Epithelial cell of esophagus (primary cell): ENCODE measurements around the gene UBD.

Source experiments
- DNase-seq: peaks from one replicate; pipeline ENCODE4 v3.0.0; 2010; ENCODE audit warnings: low read depth
- H3K4me3 ChIP-seq: 2 replicates; pipeline ENCODE4 v1.5.1; 2011; ENCODE audit warnings: mild to moderate bottlenecking, low read length, control low read depth
- TF ChIP-seq, protein P1 (sequence below): IDR thresholded peaks from 2 replicates; pipeline ENCODE4 v1.5.1; 2011; ENCODE audit warnings: low read depth, mild to moderate bottlenecking, low read length, control low read depth, inconsistent platforms; ENCODE audit not compliant: insufficient read depth; ENCODE audit errors: missing control alignments

UBD gene

DNA sequence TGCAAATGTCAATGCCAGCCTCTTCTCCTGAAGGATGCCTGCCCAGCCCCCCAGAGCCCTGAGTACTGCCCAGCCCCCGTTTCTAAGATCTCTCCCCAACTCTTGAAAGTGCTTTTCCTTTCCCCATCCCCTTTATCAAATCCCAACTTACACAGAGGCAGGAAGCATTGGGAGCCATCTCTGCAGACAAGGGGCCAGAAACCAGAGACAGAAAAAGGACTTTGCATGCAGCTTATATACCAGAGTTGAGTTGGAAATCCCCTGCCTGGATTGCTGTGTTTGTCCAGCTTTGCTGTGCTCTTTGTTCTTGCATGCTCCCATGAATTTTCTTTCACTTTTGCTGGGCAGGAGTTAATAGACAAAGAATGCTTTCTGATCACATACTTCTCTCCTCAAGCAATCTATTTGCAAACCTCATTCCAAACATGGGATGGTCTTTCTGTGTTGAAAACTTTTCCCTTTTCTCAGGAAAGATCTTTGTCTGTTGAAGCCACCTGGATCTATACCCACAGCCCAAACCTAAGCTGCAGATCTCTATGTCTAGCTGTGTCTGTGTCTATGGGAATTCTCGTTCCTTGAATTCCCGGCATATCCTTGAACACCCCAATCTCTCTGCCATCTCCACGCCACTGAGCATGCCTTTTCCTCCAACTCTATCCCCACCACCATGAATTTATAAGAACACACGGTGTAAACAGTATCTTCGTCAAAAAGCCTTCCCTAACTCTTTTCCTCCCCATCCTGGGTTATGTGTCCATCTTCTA is at the start of gene UBD:
UBD (minus strand) TSS at position 209 of the 764 bp plus-strand sequence; CDS start at position 178, 31 bp downstream.
- no peak within 1 kb of the TSS for H3K4me3 ChIP-seq
- no peak for DNase-seq
- TF ChIP-seq, protein P1, sequence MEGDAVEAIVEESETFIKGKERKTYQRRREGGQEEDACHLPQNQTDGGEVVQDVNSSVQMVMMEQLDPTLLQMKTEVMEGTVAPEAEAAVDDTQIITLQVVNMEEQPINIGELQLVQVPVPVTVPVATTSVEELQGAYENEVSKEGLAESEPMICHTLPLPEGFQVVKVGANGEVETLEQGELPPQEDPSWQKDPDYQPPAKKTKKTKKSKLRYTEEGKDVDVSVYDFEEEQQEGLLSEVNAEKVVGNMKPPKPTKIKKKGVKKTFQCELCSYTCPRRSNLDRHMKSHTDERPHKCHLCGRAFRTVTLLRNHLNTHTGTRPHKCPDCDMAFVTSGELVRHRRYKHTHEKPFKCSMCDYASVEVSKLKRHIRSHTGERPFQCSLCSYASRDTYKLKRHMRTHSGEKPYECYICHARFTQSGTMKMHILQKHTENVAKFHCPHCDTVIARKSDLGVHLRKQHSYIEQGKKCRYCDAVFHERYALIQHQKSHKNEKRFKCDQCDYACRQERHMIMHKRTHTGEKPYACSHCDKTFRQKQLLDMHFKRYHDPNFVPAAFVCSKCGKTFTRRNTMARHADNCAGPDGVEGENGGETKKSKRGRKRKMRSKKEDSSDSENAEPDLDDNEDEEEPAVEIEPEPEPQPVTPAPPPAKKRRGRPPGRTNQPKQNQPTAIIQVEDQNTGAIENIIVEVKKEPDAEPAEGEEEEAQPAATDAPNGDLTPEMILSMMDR = no peak

DNA sequence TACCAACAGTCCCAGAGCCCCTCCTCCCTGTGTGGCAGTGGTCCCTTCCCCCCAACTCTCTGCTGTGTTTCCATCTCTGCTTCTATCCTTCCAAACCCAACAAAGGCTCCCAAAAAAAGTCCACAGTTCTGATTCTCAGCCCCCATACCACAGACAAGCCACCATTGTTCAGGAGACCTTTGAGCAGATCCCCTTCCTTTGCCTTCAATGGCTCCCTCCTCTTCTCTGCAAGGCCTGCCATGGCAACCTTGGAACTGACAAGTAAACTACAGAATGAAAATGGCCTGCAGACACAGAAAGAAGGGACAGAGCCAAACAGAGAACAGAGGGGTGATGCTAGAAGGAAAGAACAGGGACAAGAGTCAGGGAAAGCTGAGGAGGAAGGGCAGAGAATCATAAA is 48.6 kb upstream of the UBD start:
- TF ChIP-seq, protein P1 = no peak
- no peak for DNase-seq
- no peak overlapping the region for H3K4me3 ChIP-seq

DNA sequence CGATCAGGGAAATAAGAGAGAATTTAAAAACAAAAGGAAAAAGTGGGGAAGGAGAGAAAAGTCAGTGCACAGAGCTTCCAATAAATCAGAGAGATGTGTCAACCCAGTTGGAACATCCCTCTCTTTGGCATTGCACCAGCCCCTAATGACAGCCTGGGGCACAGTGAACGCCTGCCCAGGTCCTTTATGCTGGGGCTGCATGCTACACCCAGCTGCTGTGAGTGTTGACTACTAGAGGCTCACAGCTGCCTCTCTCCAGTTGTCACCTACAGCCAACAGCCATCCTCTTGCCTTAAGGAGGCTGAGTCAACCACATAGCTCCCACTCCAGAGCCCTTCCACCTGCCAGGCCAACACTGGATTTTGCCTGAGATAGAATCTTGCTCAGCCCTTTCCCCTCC is 44.4 kb upstream of the UBD start:
- TF ChIP-seq, protein P1 = no peak
- DNase-seq = no peak
- H3K4me3 ChIP-seq = no peak overlapping the region

DNA sequence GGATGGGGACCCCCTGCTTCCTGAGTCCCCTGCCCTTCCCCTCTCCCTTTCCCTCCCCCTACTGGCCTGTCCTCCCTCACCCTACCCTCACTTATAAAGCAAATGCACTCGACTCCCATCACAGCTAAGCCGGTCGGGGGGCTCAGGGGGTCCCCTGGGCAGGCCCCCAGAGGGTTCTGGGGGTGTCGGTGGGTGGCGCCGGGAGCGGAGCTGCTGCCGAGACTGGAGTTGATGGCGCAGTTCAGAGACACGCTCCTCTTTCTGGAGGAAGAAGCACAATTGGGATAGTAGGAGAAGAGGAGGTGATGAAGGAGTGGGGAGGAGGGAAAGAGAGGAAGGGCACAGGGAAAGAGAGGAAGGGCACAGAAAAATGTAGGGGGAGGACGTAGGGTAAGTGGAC is 43.9 kb upstream of the UBD start:
- no peak overlapping the region for H3K4me3 ChIP-seq
- DNase-seq = no peak
- TF ChIP-seq, protein P1 = no peak

DNA sequence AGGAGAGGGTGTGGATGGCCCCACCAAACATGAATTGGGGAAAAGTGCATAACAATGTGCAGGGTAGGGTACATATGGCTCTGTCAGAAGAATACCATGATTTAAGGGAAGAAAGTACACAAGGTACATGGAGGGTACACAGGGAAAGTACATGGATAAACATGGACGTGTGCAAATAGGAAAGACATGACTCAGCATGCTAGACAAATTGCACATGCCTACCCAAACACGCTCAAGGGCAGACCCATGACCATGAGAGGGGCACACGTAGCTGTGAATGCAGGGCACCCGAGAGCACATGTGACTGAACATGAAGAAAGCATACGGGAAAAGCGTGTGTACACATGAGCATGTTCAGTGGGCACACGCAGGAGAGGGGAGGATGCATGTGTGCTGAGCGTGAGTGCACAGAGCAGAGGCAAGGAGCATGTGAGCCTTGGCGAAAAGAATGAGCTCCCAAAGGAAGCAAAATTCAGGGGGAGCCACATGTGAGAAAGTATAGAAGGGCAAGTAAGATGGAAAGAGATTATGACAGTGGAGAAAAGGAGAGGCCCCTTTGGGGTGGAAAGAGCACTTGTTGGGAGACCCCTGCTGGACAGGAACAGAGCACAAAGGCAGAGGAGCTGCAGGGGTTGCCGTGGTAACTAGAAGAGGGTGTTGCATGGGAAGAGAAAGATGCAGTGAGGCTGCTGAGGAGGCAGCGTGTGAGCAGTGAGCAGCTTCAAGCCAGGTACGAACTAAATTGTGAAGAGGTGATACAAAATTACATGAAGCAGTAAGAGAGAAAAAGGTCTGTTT is 43.2 kb upstream of the UBD start:
- TF ChIP-seq, protein P1 = no peak
- no peak overlapping the region for H3K4me3 ChIP-seq
- DNase-seq = no peak

DNA sequence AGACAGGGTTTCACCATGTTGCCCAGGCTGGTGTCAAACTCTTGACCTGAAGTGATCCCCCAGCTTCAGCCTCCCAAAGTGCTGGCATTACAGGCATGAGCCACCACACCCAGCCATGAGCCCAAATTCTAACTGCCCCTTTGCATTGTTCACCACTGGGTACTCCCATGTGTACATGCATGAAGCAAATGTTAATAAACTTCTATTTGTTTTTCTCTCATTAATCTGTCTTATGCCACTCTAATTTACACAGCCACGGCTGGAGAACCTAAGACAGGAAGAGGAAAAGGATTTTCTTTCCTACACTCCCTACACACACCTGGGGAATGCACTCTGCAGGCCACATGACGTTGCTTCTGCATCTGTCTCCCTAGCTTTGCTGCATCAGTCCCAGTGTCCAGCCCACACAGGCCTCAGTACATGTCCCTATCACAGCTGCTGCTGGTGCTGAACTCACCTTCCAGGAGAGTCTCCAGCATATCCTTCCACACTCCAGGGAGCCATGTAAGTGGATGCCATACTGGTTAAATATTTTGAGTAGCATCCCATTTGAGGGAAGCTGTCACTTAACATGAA is 38.7 kb upstream of the UBD start:
- TF ChIP-seq, protein P1 = no peak
- DNase-seq = no peak
- H3K4me3 ChIP-seq = no peak overlapping the region
